SK-N-SH treated with all-trans-retinoic acid at 6 μM for 48 hours (cell line): ENCODE results near the gene MRPS9.
A peak's percentile ranks its signal among the peaks of the same experiment; 100 is the strongest.

Experiments used
- ATAC-seq: fragments of 200-7000 bp; cut with Tn5 transposase; 3 replicates; pipeline ENCODE4 v1.9.1; 2020; ENCODE audit warnings: mild to moderate bottlenecking, moderate library complexity
- ARNTL ChIP-seq: fragments of 450-650 bp; formaldehyde crosslinking; IDR thresholded peaks from 2 replicates; pipeline ENCODE4 v1.5.0; 2020; ENCODE audit warnings: low read depth, mild to moderate bottlenecking, moderate library complexity, borderline replicate concordance
- BACH2 ChIP-seq: fragments of 250-450 bp; sonication (Bioruptor Pico); IDR thresholded peaks from 2 replicates; pipeline ENCODE4 v1.9.0; 2021; ENCODE audit warnings: mild to moderate bottlenecking, borderline replicate concordance
- CREB5 ChIP-seq: fragments of 250-450 bp; sonication (Bioruptor Pico); IDR thresholded peaks from 2 replicates; pipeline ENCODE4 v1.5.1; 2020; ENCODE audit warnings: low read depth, mild to moderate bottlenecking, moderate library complexity
- CSDC2 ChIP-seq: fragments of 250-450 bp; sonication (Bioruptor Pico); IDR thresholded peaks from 2 replicates; pipeline ENCODE4 v1.5.0; 2020; ENCODE audit warnings: mild to moderate bottlenecking, moderate library complexity
- CSRNP3 ChIP-seq: fragments of 250-450 bp; sonication (Bioruptor Pico); IDR thresholded peaks from 2 replicates; pipeline ENCODE4 v1.5.1; 2021; ENCODE audit warnings: mild to moderate bottlenecking, moderate library complexity
- ESRRG ChIP-seq: fragments of 250-450 bp; sonication (Bioruptor Pico); IDR thresholded peaks from 2 replicates; pipeline ENCODE4 v1.6.1; 2021; ENCODE audit warnings: mild to moderate bottlenecking
- GLIS3 ChIP-seq: fragments of 250-450 bp; sonication (Bioruptor Pico); IDR thresholded peaks from 2 replicates; pipeline ENCODE4 v1.5.0; 2020; ENCODE audit warnings: mild to moderate bottlenecking, moderate library complexity
- ISL1 ChIP-seq: fragments of 250-450 bp; sonication (Bioruptor Pico); IDR thresholded peaks from 2 replicates; pipeline ENCODE4 v2.1.2; 2022; ENCODE audit warnings: mild to moderate bottlenecking, moderate library complexity
- OSR1 ChIP-seq: fragments of 250-450 bp; sonication (Bioruptor Pico); IDR thresholded peaks from 2 replicates; pipeline ENCODE4 v1.8.0; 2022; ENCODE audit warnings: moderate library complexity, mild to moderate bottlenecking, inconsistent platforms
- POU6F1 ChIP-seq: fragments of 250-450 bp; sonication (Bioruptor Pico); IDR thresholded peaks from 2 replicates; pipeline ENCODE4 v1.8.0; 2021; ENCODE audit warnings: low read depth, mild to moderate bottlenecking, moderate library complexity, borderline replicate concordance
- PPARA ChIP-seq: fragments of 250-450 bp; sonication (Bioruptor Pico); IDR thresholded peaks from 2 replicates; pipeline ENCODE4 v1.5.0; 2020; ENCODE audit warnings: mild to moderate bottlenecking, borderline replicate concordance
- RARB ChIP-seq: fragments of 250-450 bp; sonication (Bioruptor Pico); IDR thresholded peaks from 2 replicates; pipeline ENCODE4 v1.8.0; 2021; ENCODE audit warnings: mild to moderate bottlenecking, moderate library complexity
- SNAI2 ChIP-seq: fragments of 250-450 bp; sonication (Bioruptor Pico); IDR thresholded peaks from 2 replicates; pipeline ENCODE4 v1.5.0; 2020; ENCODE audit warnings: mild to moderate bottlenecking, moderate library complexity
- TCF4 ChIP-seq: fragments of 250-450 bp; sonication (Bioruptor Pico); IDR thresholded peaks from 2 replicates; pipeline ENCODE4 v1.8.0; 2021; ENCODE audit warnings: mild to moderate bottlenecking, moderate library complexity, borderline replicate concordance
- TOX ChIP-seq: fragments of 250-450 bp; sonication (Bioruptor Pico); IDR thresholded peaks from 2 replicates; pipeline ENCODE4 v1.8.0; 2021; ENCODE audit warnings: mild to moderate bottlenecking, moderate library complexity, borderline replicate concordance
- TSHZ2 ChIP-seq: fragments of 250-450 bp; sonication (Bioruptor Pico); IDR thresholded peaks from 2 replicates; pipeline ENCODE4 v1.5.0; 2020; ENCODE audit warnings: mild to moderate bottlenecking, moderate library complexity
- ZFP3 ChIP-seq: fragments of 250-450 bp; sonication (Bioruptor Pico); IDR thresholded peaks from 2 replicates; pipeline ENCODE4 v1.5.0; 2020; ENCODE audit warnings: mild to moderate bottlenecking, moderate library complexity
- ZFP30 ChIP-seq: fragments of 450-650 bp; formaldehyde crosslinking; IDR thresholded peaks from 2 replicates; pipeline ENCODE4 v1.5.0; 2022; ENCODE audit warnings: mild to moderate bottlenecking, moderate library complexity
- ZNF565 ChIP-seq: fragments of 450-650 bp; formaldehyde crosslinking; conservative IDR thresholded peaks from 2 replicates; pipeline ENCODE4 v1.5.0; 2020; ENCODE audit warnings: low read depth, mild to moderate bottlenecking, moderate library complexity
- ZNF70 ChIP-seq: fragments of 450-650 bp; formaldehyde crosslinking; IDR thresholded peaks from 2 replicates; pipeline ENCODE4 v1.5.0; 2020; ENCODE audit warnings: mild to moderate bottlenecking, moderate library complexity
- ZNF8 ChIP-seq: fragments of 450-650 bp; formaldehyde crosslinking; IDR thresholded peaks from 2 replicates; pipeline ENCODE4 v1.5.0; 2020; ENCODE audit warnings: mild to moderate bottlenecking, moderate library complexity

MRPS9 gene

GRCh38 chr2:105104208-105104731 is 66.4 kb downstream of the MRPS9 start:
- TF ChIP-seq CREB5 (CRISPR knock-in tag): no peak
- no peak for TF ChIP-seq ESRRG (CRISPR knock-in tag)
- TF ChIP-seq CSDC2 (CRISPR knock-in tag): no peak
- no peak for TF ChIP-seq SNAI2 (CRISPR knock-in tag)
- TF ChIP-seq PPARA (CRISPR knock-in tag): no peak
- TF ChIP-seq TOX (CRISPR knock-in tag): no peak
- TF ChIP-seq ZFP3 (CRISPR knock-in tag): no peak
- TF ChIP-seq ZFP30 (CRISPR knock-in tag): no peak
- TF ChIP-seq ZNF70 (CRISPR knock-in tag): no peak
- no peak for TF ChIP-seq OSR1 (CRISPR knock-in tag)
- no peak for TF ChIP-seq GLIS3 (CRISPR knock-in tag)
- TF ChIP-seq ISL1: no peak
- TF ChIP-seq, all 23 proteins: peak for 0
- peak; percentile 79 for ATAC-seq

GRCh38 chr2:105110295-105110829 is 72.5 kb downstream of the MRPS9 start:
- ATAC-seq: no peak

GRCh38 chr2:105111365-105112150 is 73.7 kb downstream of the MRPS9 start:
- no peak for ATAC-seq
- TF ChIP-seq ZFP30 (CRISPR knock-in tag): no peak
- no peak for TF ChIP-seq ARNTL (CRISPR knock-in tag)
- no peak for TF ChIP-seq GLIS3 (CRISPR knock-in tag)
- TF ChIP-seq PPARA (CRISPR knock-in tag): no peak
- no peak for TF ChIP-seq POU6F1 (CRISPR knock-in tag)
- TF ChIP-seq ZNF565 (CRISPR knock-in tag): no peak
- TF ChIP-seq CSDC2 (CRISPR knock-in tag): no peak
- TF ChIP-seq CREB5 (CRISPR knock-in tag): no peak
- no peak for TF ChIP-seq CSRNP3 (CRISPR knock-in tag)
- TF ChIP-seq OSR1 (CRISPR knock-in tag): no peak
- TF ChIP-seq ZNF8 (CRISPR knock-in tag): no peak
- TF ChIP-seq ESRRG (CRISPR knock-in tag): no peak

More at GRCh38 chr2:105110295-105110829, 72.5 kb downstream of the MRPS9 start:
- TF ChIP-seq ESRRG (CRISPR knock-in tag) (no peak), OSR1 (CRISPR knock-in tag) (no peak), ZNF8 (CRISPR knock-in tag) (no peak), ZFP30 (CRISPR knock-in tag) (no peak), TCF4 (CRISPR knock-in tag) (no peak), CSDC2 (CRISPR knock-in tag) (no peak), TSHZ2 (CRISPR knock-in tag) (no peak), ISL1 (no peak), BACH2 (CRISPR knock-in tag) (no peak), CREB5 (CRISPR knock-in tag) (no peak), RARB (CRISPR knock-in tag) (no peak)
